Measurements from ENCODE around the gene EXOC3L4.
"Not testable (repeated sequence)": the region's sequence is repeated elsewhere in the genome, so short reads cannot be mapped to it uniquely, and the experiment has no call there.

DNA sequence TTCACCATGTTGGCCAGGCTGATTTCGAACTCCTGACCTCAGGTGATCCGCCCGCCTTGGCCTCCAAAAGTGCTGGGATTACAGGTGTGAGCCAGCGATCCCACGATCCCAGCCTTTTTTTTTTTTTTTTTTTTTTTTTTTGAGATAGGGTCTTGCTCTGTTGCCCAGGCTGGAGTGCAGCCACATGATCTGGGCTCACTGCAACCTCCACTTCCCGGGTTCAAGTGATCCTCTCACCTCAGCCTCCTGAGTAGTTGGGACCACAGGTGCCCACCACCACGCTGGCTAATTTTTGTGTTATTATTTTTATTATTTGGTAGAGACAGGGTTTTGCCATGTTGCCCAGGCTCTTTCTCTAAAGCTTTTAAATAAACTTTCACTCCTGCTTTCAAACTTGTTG, 23.0 kb downstream of the EXOC3L4 start:
- TF ChIP-seq, protein P1, sequence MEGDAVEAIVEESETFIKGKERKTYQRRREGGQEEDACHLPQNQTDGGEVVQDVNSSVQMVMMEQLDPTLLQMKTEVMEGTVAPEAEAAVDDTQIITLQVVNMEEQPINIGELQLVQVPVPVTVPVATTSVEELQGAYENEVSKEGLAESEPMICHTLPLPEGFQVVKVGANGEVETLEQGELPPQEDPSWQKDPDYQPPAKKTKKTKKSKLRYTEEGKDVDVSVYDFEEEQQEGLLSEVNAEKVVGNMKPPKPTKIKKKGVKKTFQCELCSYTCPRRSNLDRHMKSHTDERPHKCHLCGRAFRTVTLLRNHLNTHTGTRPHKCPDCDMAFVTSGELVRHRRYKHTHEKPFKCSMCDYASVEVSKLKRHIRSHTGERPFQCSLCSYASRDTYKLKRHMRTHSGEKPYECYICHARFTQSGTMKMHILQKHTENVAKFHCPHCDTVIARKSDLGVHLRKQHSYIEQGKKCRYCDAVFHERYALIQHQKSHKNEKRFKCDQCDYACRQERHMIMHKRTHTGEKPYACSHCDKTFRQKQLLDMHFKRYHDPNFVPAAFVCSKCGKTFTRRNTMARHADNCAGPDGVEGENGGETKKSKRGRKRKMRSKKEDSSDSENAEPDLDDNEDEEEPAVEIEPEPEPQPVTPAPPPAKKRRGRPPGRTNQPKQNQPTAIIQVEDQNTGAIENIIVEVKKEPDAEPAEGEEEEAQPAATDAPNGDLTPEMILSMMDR (tag by site-specific recombination; IDR thresholded peaks at IDR 0.05), result not testable (repeated sequence)
- TF ChIP-seq, protein P2, sequence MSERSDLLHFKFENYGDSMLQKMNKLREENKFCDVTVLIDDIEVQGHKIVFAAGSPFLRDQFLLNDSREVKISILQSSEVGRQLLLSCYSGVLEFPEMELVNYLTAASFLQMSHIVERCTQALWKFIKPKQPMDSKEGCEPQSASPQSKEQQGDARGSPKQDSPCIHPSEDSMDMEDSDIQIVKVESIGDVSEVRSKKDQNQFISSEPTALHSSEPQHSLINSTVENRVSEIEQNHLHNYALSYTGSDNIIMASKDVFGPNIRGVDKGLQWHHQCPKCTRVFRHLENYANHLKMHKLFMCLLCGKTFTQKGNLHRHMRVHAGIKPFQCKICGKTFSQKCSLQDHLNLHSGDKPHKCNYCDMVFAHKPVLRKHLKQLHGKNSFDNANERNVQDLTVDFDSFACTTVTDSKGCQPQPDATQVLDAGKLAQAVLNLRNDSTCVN (tag by site-specific recombination; optimal IDR thresholded peaks at IDR 0.05), result not testable (repeated sequence)
- TF ChIP-seq, protein P3, sequence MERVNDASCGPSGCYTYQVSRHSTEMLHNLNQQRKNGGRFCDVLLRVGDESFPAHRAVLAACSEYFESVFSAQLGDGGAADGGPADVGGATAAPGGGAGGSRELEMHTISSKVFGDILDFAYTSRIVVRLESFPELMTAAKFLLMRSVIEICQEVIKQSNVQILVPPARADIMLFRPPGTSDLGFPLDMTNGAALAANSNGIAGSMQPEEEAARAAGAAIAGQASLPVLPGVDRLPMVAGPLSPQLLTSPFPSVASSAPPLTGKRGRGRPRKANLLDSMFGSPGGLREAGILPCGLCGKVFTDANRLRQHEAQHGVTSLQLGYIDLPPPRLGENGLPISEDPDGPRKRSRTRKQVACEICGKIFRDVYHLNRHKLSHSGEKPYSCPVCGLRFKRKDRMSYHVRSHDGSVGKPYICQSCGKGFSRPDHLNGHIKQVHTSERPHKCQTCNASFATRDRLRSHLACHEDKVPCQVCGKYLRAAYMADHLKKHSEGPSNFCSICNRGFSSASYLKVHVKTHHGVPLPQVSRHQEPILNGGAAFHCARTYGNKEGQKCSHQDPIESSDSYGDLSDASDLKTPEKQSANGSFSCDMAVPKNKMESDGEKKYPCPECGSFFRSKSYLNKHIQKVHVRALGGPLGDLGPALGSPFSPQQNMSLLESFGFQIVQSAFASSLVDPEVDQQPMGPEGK (tag by site-specific recombination; IDR thresholded peaks at IDR 0.05), result not testable (repeated sequence)
- TF ChIP-seq ZNF423 (tag by site-specific recombination; IDR thresholded peaks at IDR 0.05); ZNF544 (tag by site-specific recombination; IDR thresholded peaks at IDR 0.05); KLF16 (tag by site-specific recombination; IDR thresholded peaks at IDR 0.05); MZF1 (tag by site-specific recombination; IDR thresholded peaks at IDR 0.05; ENCODE audit: borderline replicate concordance); ZNF274 (IDR thresholded peaks at IDR 0.05; ENCODE audit: low read length); ZNF274 (tag by site-specific recombination; IDR thresholded peaks at IDR 0.05; ENCODE audit: borderline replicate concordance): not testable (repeated sequence)
- TF ChIP-seq, protein P4, sequence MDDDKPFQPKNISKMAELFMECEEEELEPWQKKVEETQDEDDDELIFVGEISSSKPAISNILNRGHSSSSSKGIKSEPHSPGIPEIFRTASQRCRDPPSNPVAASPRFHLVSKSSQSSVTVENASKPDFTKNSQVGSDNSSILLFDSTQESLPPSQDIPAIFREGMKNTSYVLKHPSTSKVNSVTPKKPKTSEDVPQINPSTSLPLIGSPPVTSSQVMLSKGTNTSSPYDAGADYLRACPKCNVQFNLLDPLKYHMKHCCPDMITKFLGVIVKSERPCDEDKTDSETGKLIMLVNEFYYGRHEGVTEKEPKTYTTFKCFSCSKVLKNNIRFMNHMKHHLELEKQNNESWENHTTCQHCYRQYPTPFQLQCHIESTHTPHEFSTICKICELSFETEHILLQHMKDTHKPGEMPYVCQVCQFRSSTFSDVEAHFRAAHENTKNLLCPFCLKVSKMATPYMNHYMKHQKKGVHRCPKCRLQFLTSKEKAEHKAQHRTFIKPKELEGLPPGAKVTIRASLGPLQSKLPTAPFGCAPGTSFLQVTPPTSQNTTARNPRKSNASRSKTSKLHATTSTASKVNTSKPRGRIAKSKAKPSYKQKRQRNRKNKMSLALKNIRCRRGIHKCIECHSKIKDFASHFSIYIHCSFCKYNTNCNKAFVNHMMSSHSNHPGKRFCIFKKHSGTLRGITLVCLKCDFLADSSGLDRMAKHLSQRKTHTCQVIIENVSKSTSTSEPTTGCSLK (tag by site-specific recombination; IDR thresholded peaks at IDR 0.05), result not testable (repeated sequence)
- TF ChIP-seq, protein P5, sequence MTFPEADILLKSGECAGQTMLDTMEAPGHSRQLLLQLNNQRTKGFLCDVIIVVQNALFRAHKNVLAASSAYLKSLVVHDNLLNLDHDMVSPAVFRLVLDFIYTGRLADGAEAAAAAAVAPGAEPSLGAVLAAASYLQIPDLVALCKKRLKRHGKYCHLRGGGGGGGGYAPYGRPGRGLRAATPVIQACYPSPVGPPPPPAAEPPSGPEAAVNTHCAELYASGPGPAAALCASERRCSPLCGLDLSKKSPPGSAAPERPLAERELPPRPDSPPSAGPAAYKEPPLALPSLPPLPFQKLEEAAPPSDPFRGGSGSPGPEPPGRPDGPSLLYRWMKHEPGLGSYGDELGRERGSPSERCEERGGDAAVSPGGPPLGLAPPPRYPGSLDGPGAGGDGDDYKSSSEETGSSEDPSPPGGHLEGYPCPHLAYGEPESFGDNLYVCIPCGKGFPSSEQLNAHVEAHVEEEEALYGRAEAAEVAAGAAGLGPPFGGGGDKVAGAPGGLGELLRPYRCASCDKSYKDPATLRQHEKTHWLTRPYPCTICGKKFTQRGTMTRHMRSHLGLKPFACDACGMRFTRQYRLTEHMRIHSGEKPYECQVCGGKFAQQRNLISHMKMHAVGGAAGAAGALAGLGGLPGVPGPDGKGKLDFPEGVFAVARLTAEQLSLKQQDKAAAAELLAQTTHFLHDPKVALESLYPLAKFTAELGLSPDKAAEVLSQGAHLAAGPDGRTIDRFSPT (tag by site-specific recombination; IDR thresholded peaks at IDR 0.05), result not testable (repeated sequence)
